Spleen (tissue), 11 donors: Measurements from ENCODE around the gene S100A6. TPM values are rescaled to one million over a fixed set of nuclear protein-coding genes. Genes with fewer than 3 reads are reported as not detected.
A peak's percentile ranks its signal among the peaks of the same experiment; 100 is the strongest.

Experiments used
- DNase-seq: peaks from one replicate; pipeline ENCODE4 v3.0.0-alpha.2; 2020
- H3K27ac ChIP-seq, 8 donors: fragments of 200-600 bp; sonication (generic) in 7 of 8; 1 replicate in 4 of 8; 2 replicates in 4 of 8; pipeline versions ENCODE4 v1.5.0 to v1.8.0; 2016 to 2021; ENCODE audit warnings: inconsistent platforms in 4 of 8, mild to moderate bottlenecking in 4 of 8, moderate library complexity in 1 of 8
- H3K27me3 ChIP-seq, 7 donors: fragments of 200-600 bp; sonication (generic) in 6 of 7; replicated peaks in 1 of 7; 1 replicate in 4 of 7; 2 replicates in 3 of 7; pipeline versions ENCODE4 v1.5.0 to v1.8.0; 2016 to 2021; ENCODE audit warnings: inconsistent platforms in 3 of 7, mild to moderate bottlenecking in 1 of 7
- H3K36me3 ChIP-seq, 6 donors: fragments of 200-600 bp; sonication (generic) in 5 of 6; 1 replicate in 4 of 6; 2 replicates in 2 of 6; pipeline versions ENCODE4 v1.5.0 to v1.8.0; 2016 to 2021; ENCODE audit warnings: inconsistent platforms in 2 of 6
- H3K4me1 ChIP-seq, 6 donors: fragments of 200-600 bp; sonication (generic) in 5 of 6; 1 replicate in 3 of 6; 2 replicates in 3 of 6; pipeline versions ENCODE4 v1.5.0 to v1.8.0; 2016 to 2021; ENCODE audit warnings: inconsistent platforms in 3 of 6
- H3K4me3 ChIP-seq, 8 donors: fragments of 200-600 bp; sonication (generic) in 7 of 8; 1 replicate in 4 of 8; 2 replicates in 4 of 8; pipeline versions ENCODE4 v1.5.0 to v1.8.0; 2016 to 2021; ENCODE audit warnings: inconsistent platforms in 4 of 8, mild to moderate bottlenecking in 4 of 8, moderate library complexity in 2 of 8
- H3K9me3 ChIP-seq, 8 donors: fragments of 200-600 bp; sonication (generic) in 7 of 8; 1 replicate in 4 of 8; 2 replicates in 4 of 8; pipeline versions ENCODE4 v1.5.0 to v1.8.0; 2016 to 2021; ENCODE audit warnings: inconsistent platforms in 4 of 8
- POLR2A ChIP-seq, 3 donors: fragments of 450-650 bp; IDR thresholded peaks; one replicate each; pipeline ENCODE4 v1.5.1; 2017; ENCODE audit warnings: antibody characterized with exemption in 3 of 3, mild to moderate bottlenecking in 1 of 3
- POLR2AphosphoS5 ChIP-seq, 3 donors: sonication (generic); formaldehyde crosslinking; IDR thresholded peaks; one replicate each; pipeline ENCODE4 v1.5.1; 2017; ENCODE audit warnings: antibody characterized with exemption in 3 of 3
- WGBS, 5 donors: extraction: QIAGEN DNeasy Blood & Tissue Kit in 3 of 5; methylation state at CpG; one replicate each; pipeline versions ENCODE4 v1.1.5 to v1.1.7; 2013 to 2018; 5-methylcytosine and 5-hydroxymethylcytosine counted together
- intact Hi-C: fragments of 100-400 bp; cut with DNase I; formaldehyde crosslinking; loops from one replicate; pipeline ENCODE4 v1.15.0; 2023; ENCODE audit warnings: low total_unique reads
- polyA plus RNA-seq, 3 donors: library from polyadenylated mRNA; stranded (reverse); fragments of 200-250 nt; gene quantifications; one replicate each; pipeline ENCODE4 v1.2.1, GENCODE V29; 2013
- total RNA-seq, 7 donors: library from RNA; depleted of rRNA in 3 of 7; stranded (reverse); fragments of >200 nt in 3 of 7; fragmentation: NEBNext Ultra II Directional in 4 of 7; extraction: Animal tissue kit (Norgen Biotek cat#: 25700) in 4 of 7; gene quantifications; one replicate each; pipeline versions ENCODE4 v1.1.0 to v1.2.1, GENCODE V29; 2016 to 2021
- TF ChIP-seq, protein P1 (sequence below), 11 experiments: fragments of 200-600 bp in 7 of 11; fragments of 450-650 bp in 4 of 11; sonication (generic) in 4 of 11; IDR thresholded peaks in 8 of 11; conservative IDR thresholded peaks in 3 of 11; 1 replicate in 7 of 11; 2 replicates in 4 of 11; pipeline versions ENCODE4 v1.4.0 to v1.8.0; 2016 to 2021; ENCODE audit warnings: antibody characterized with exemption in 11 of 11, inconsistent platforms in 4 of 11, mild to moderate bottlenecking in 1 of 11
- donor health status: healthy with polysubstance abuse.
- donor health status: DM: no; HTN: no; CAD: no; lungs with moderate emphysema.
- donor health status: DM: no; HTN: no; CAD: no.
- donor health status: Bipolar disorder and iron deficiency.
- donor health status: healthy.
- donor health status: DM: no; HTN: no; CAD: no.
- donor health status: DM: yes; HTN: yes; CAD: no.

Gene S100A6
- total and polyA plus RNA-seq, 10 donors, result 121 to 779 (median 226) TPM

GRCh38 chr1:153519242-153519641, 16.5 kb downstream of the S100A6 start:
- H3K27me3 ChIP-seq, result no peaks in the 10 kb centered on the region
- DNase-seq, result no peak
- no peak for TF ChIP-seq POLR2A (IDR thresholded peaks at IDR 0.05)
- no peak for TF ChIP-seq POLR2AphosphoS5 (IDR thresholded peaks at IDR 0.05)
- TF ChIP-seq, protein P1, sequence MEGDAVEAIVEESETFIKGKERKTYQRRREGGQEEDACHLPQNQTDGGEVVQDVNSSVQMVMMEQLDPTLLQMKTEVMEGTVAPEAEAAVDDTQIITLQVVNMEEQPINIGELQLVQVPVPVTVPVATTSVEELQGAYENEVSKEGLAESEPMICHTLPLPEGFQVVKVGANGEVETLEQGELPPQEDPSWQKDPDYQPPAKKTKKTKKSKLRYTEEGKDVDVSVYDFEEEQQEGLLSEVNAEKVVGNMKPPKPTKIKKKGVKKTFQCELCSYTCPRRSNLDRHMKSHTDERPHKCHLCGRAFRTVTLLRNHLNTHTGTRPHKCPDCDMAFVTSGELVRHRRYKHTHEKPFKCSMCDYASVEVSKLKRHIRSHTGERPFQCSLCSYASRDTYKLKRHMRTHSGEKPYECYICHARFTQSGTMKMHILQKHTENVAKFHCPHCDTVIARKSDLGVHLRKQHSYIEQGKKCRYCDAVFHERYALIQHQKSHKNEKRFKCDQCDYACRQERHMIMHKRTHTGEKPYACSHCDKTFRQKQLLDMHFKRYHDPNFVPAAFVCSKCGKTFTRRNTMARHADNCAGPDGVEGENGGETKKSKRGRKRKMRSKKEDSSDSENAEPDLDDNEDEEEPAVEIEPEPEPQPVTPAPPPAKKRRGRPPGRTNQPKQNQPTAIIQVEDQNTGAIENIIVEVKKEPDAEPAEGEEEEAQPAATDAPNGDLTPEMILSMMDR (IDR thresholded peaks at IDR 0.05 in 8 of 11, conservative IDR thresholded peaks at IDR 0.05 in 3 of 11), result no peak
- no peak overlapping the region for H3K4me3 ChIP-seq
- no peaks in the 10 kb centered on the region for H3K36me3 ChIP-seq
- peaks cover 0 to 32% (median 9%) of the 10 kb centered on the region in 6 donors for H3K4me1 ChIP-seq
- intact Hi-C loops, result no loop called here
- 83 to 92% (median 90%) methylated on average over 3 of the region's 3 CpGs for WGBS, 5 donors
- no peak overlapping the region for H3K27ac ChIP-seq
- H3K9me3 ChIP-seq, result no peaks in the 10 kb centered on the region

GRCh38 chr1:153515504-153516394, 20.0 kb downstream of the S100A6 start:
- WGBS, 5 donors, result 42 to 55% (median 50%) methylated on average over 8 of the region's 8 CpGs

GRCh38 chr1:153513666-153514065, 22.1 kb downstream of the S100A6 start:
- H3K27me3 ChIP-seq, result no peaks in the 10 kb centered on the region
- DNase-seq, result no peak
- no peaks in the 10 kb centered on the region for H3K9me3 ChIP-seq
- peak overlapping the region in 1 of 8 donors; percentile 87 for H3K27ac ChIP-seq
- no peak for TF ChIP-seq POLR2A (IDR thresholded peaks at IDR 0.05)
- no peak for TF ChIP-seq POLR2AphosphoS5 (IDR thresholded peaks at IDR 0.05)
- TF ChIP-seq, protein P1 (IDR thresholded peaks at IDR 0.05 in 8 of 11, conservative IDR thresholded peaks at IDR 0.05 in 3 of 11), result no peak
- no peaks in the 10 kb centered on the region for H3K36me3 ChIP-seq
- H3K4me1 ChIP-seq, result peaks cover 0 to 47% (median 16%) of the 10 kb centered on the region in 6 donors
- 91 to 93% (median 91%) methylated on average over 7 of the region's 7 CpGs for WGBS, 5 donors
- no peak overlapping the region for H3K4me3 ChIP-seq
- intact Hi-C loops, result no loop called here

More at GRCh38 chr1:153515504-153516394, 20.0 kb downstream of the S100A6 start:
- H3K27ac ChIP-seq, result peak overlapping the region in 7 of 8 donors; percentile 10 to 87 (median 59)
- no peaks in the 10 kb centered on the region for H3K27me3 ChIP-seq
- H3K36me3 ChIP-seq, result no peaks in the 10 kb centered on the region
- TF ChIP-seq POLR2AphosphoS5 (IDR thresholded peaks at IDR 0.05) (no peak), POLR2A (IDR thresholded peaks at IDR 0.05) (no peak)
- TF ChIP-seq, protein P1 (IDR thresholded peaks at IDR 0.05 in 8 of 11, conservative IDR thresholded peaks at IDR 0.05 in 3 of 11), result no peak
- peaks cover 0 to 47% (median 14%) of the 10 kb centered on the region in 6 donors for H3K4me1 ChIP-seq
- peak; percentile 73 for DNase-seq
- no peaks in the 10 kb centered on the region for H3K9me3 ChIP-seq
- intact Hi-C loops, result no loop called here
- no peak overlapping the region for H3K4me3 ChIP-seq

GRCh38 chr1:153513023-153513422, 22.8 kb downstream of the S100A6 start:
- Histone ChIP-seq H3K27me3 (no peaks in the 10 kb centered on the region), H3K4me1 (peaks cover 0 to 43% (median 16%) of the 10 kb centered on the region in 6 donors), H3K4me3 (no peak overlapping the region), H3K9me3 (no peaks in the 10 kb centered on the region), H3K27ac (no peak overlapping the region), H3K36me3 (no peaks in the 10 kb centered on the region)
- intact Hi-C loops, result no loop called here
- DNase-seq, result no peak
- 57 to 81% (median 78%) methylated on average over 3 of the region's 3 CpGs for WGBS, 5 donors
- TF ChIP-seq, protein P1 (IDR thresholded peaks at IDR 0.05 in 8 of 11, conservative IDR thresholded peaks at IDR 0.05 in 3 of 11), result no peak
- TF ChIP-seq POLR2A (IDR thresholded peaks at IDR 0.05) (no peak), POLR2AphosphoS5 (IDR thresholded peaks at IDR 0.05) (no peak)
